Hepatocyte (in vitro differentiated cells): ENCODE results near the gene SCNN1G.

ENCODE experiments used
- CTCF ChIP-seq: fragments of 200-600 bp; sonication (generic); IDR thresholded peaks from 2 replicates; pipeline ENCODE4 v1.5.1; 2016; ENCODE audit warnings: antibody characterized with exemption, mild to moderate bottlenecking; ENCODE audit not compliant: poor library complexity
- EZH2 ChIP-seq: fragments of 200-600 bp; sonication (generic); IDR thresholded peaks from 2 replicates; pipeline ENCODE4 v1.6.1; 2016; ENCODE audit warnings: antibody characterized with exemption, mild to moderate bottlenecking, borderline replicate concordance
- EZH2phosphoT487 ChIP-seq: fragments of 200-600 bp; sonication (generic); IDR thresholded peaks from one replicate; pipeline ENCODE4 v1.6.1; 2018; ENCODE audit warnings: antibody characterized with exemption, mild to moderate bottlenecking, low read depth, moderate library complexity; ENCODE audit not compliant: unreplicated experiment, severe bottlenecking

DNA sequence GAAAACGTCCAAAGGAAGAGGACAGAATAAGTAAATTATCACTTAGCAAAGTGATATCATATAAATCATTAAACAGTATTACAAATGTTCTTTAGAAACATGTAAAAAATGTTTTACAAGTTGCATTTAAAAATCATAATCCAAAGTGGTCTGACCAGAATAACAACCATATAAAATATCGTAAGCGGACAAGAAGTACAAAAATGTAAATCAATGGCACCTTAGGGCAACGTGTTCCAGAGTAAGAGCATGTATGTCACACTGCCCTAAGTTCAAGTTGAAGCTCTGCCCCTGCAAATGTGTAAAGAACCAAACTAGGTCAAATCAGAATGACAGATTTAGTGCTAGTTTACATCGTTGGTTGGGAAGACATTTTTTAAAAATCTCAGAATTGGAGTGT lies 44.7 kb upstream of the SCNN1G start:
- TF ChIP-seq CTCF = no peak
- TF ChIP-seq EZH2phosphoT487 = no peak
- TF ChIP-seq EZH2 = no peak
